ENCODE data around the gene STRIP1. TPM values are rescaled to one million over a fixed set of nuclear protein-coding genes. Genes with fewer than 3 reads are reported as not detected.

The STRIP1 gene
- total and polyA plus RNA-seq, 2 of the 8 experiments (the other 6 are each of a cell fraction or from before 2014, with no cell fraction given) = 21.3 to 45.6 TPM

DNA sequence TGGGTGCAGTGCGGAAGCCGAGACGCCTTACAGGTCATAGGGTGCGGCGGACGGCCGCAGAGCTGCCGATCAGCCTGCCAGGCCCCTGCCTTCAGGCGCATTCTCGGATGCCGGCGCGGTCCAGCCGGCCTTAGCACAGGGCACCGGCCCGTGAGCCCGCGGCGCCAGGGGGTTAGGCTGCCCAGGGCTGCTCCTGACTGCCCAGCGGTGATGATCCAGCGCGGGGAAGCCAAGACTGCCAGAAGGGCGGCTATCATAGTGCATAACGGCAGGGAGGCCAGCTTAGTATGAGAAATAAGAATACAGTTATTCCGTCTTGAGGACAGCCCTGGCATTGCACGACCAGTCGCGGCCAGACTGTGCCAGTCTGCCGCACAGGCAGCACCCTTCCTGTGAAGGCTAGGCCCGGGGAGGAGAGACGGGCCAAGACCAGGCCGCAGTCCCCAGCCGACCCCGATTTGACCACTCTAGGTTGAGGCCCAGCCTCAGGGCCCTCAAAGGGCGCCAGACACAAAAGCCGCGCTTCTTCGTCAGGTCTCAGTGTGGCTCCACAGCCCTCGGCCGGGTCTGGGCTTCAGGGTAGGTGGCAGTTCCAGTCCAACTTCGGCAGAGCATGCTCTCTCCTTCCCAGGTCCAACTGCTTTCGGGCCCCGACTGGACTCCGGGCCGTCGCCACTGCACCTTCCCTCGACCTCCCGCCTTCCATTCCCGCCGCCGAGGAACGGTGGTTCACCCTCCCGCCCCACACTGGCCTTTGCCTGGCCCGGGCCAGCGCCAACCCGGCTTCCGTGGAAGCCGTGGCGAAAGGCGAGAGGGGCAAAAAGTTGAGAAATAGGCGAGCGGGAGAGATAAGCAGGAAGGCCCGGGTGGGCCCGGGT lies 35.2 kb downstream of the STRIP1 start:
- Histone ChIP-seq H3K9ac (replicated peaks in 1 of 4; ENCODE audit: extremely low read depth in 1 of 4, low read depth in 3 of 4, low read length in 3 of 4) (no peak overlapping the region), H3K27ac (ENCODE audit: low read depth, low read length) (no peak overlapping the region), H3K9me3 (ENCODE audit: insufficient read depth in 2 of 2, low read depth in 1 of 2, low read length in 1 of 2) (no peaks in the 10 kb centered on the region; a peak in 1 of 4 replicates), H3K79me1 (ENCODE audit: low read depth, low read length) (no peaks in the 10 kb centered on the region), H3K4me3 (ENCODE audit: extremely low read depth in 1 of 4, insufficient read depth in 2 of 4, low read depth in 3 of 4, low read length in 4 of 4) (peak overlapping the region; percentile 9 to 56 (median 26); a peak in 6 of 8 replicates), H4K91ac (replicated peaks; ENCODE audit: insufficient read length, low read length) (no peak overlapping the region), H4K20me1 (replicated peaks in 1 of 2; ENCODE audit: control insufficient read depth in 1 of 2, insufficient read depth in 2 of 2, low read length in 2 of 2) (peaks cover 7 to 10% of the 10 kb centered on the region in 2 experiments), H3K4me1 (replicated peaks in 1 of 4; ENCODE audit: control insufficient read depth in 3 of 4, insufficient read depth in 4 of 4, low read length in 3 of 4) (peaks cover 3 to 31% (median 15%) of the 10 kb centered on the region in 4 experiments; a peak in 6 of 7 replicates), H3K36me3 (ENCODE audit: control insufficient read depth in 2 of 4, insufficient read depth in 4 of 4, low read length in 3 of 4) (peaks cover 0 to 8% (median 0%) of the 10 kb centered on the region in 4 experiments; a peak in 3 of 8 replicates), H3K79me2 (ENCODE audit: control insufficient read depth in 1 of 2, insufficient read depth in 2 of 2, low read length in 2 of 2) (no peaks in the 10 kb centered on the region), H2BK20ac (ENCODE audit: low read length) (peak overlapping the region; percentile 61; the same call in 1 of the 2 replicates), H2BK15ac (ENCODE audit: low read length) (peak overlapping the region; percentile 46; the same call in 1 of the 2 replicates), H3K23ac (ENCODE audit: insufficient read length) (no peak overlapping the region), H2BK120ac (replicated peaks; ENCODE audit: low read depth, low read length) (no peak overlapping the region), H4K5ac (ENCODE audit: insufficient read length, low read depth, low read length) (no peak overlapping the region), H3K27me3 (replicated peaks in 1 of 4; ENCODE audit: control insufficient read depth in 3 of 4, extremely low read depth in 1 of 4, insufficient read depth in 3 of 4, low read length in 3 of 4) (peaks cover 66 to 99% (median 87%) of the 10 kb centered on the region in 4 experiments), H2AK5ac (ENCODE audit: low read depth, low read length) (no peak overlapping the region), H3K4me2 (ENCODE audit: insufficient read depth in 1 of 2, low read depth in 2 of 2, low read length in 2 of 2) (peak overlapping the region; percentile 62 to 71), H4K8ac (ENCODE audit: extremely low read depth, insufficient read depth, low read length) (peak overlapping the region; percentile 51; the same call in 1 of the 2 replicates), H3K14ac (ENCODE audit: insufficient read length) (no peak overlapping the region), H3K56ac (replicated peaks; ENCODE audit: insufficient read length, low read depth, low read length) (no peak overlapping the region), H3K23me2 (ENCODE audit: low read depth, low read length) (peaks cover 7% of the 10 kb centered on the region; the same call in 1 of the 2 replicates), H3K4ac (replicated peaks; ENCODE audit: insufficient read length, low read depth, low read length) (no peak overlapping the region), H3K18ac (ENCODE audit: extremely low read depth, low read length) (peak overlapping the region; percentile 38; the same call in 1 of the 2 replicates), H2BK5ac (ENCODE audit: low read depth, low read length) (no peak overlapping the region), H2BK12ac (ENCODE audit: low read depth, low read length) (no peak overlapping the region), H2AFZ (ENCODE audit: low read length) (no peak overlapping the region)
- POLR2A ChIA-PET (ENCODE audit: partially characterized antibody) = interaction anchor here (0.9 to 2.5 kb wide), 6 partner anchors 10 to 28 kb away, joined by 3 to 11 read pairs (median 5); no protein-coding TSS in a partner anchor
- CTCF ChIA-PET (ENCODE audit: partially characterized antibody) = interaction anchor here (1.1 to 52.4 kb wide), 3 partner anchors 15 to 290 kb away, joined by 3 to 1450 read pairs (median 1450); partner anchors contain the start of genes ALX3 and STRIP1
- FAIRE-seq (no peak), DNase-seq (ENCODE audit: low read depth in 1 of 2, low spot score in 2 of 2) (peak in 1 of 2 experiments; percentile 76)
- 3% methylated on average over 54 of the region's 64 CpGs; no CpG with 5 or more reads in 1 of the 2 experiments for WGBS, 2 experiments (ENCODE audit: extremely low coverage in 1 of 2, insufficient coverage in 1 of 2, insufficient read length in 1 of 2, insufficient replicate concordance in 2 of 2, low coverage in 1 of 2, low lambda C conversion rate in 2 of 2, missing lambda C conversion rate in 1 of 2)
